H1 (cell line): ENCODE measurements around the gene TRIP13. TPM values are rescaled to one million over a fixed set of nuclear protein-coding genes. Genes with fewer than 3 reads are reported as not detected.

Experiments
- CTCF ChIA-PET: fragments of 300-600 bp; sonication (Branson Sonifier 250); formaldehyde crosslinking; loops from one replicate; lab custom pipeline; 2021; ENCODE audit not compliant: partially characterized antibody; lab: Charles Lee
- POLR2A ChIA-PET: fragments of 300-600 bp; sonication (Branson Sonifier 250); formaldehyde crosslinking; loops from one replicate; lab custom pipeline; 2021; ENCODE audit warnings: inconsistent platforms; ENCODE audit not compliant: partially characterized antibody; lab: Charles Lee
- DNase-seq, 2 experiments: peaks; one replicate each; pipeline versions ENCODE4 v3.0.0 to v3.0.0-alpha.2; 2010 to 2022; ENCODE audit warnings: low spot score in 2 of 2, low read depth in 1 of 2, mixed read lengths in 1 of 2
- FAIRE-seq: peaks from 2 replicates; lab custom pipeline; 2011; peaks lifted over from hg19 to GRCh38; lab: Jason Lieb, UNC
- H2AFZ ChIP-seq: 2 replicates; pipeline ENCODE4 v1.8.1; 2012; ENCODE audit warnings: low read length, inconsistent platforms
- H2AK5ac ChIP-seq: 2 replicates; pipeline ENCODE4 v1.6.1; 2013; ENCODE audit warnings: low read depth, low read length
- H2BK120ac ChIP-seq: replicated peaks from 2 replicates; pipeline ENCODE3; 2013; ENCODE audit warnings: low read depth, low read length, inconsistent platforms
- H2BK12ac ChIP-seq: 2 replicates; pipeline ENCODE4 v1.6.1; 2013; ENCODE audit warnings: low read depth, low read length
- H2BK15ac ChIP-seq: 2 replicates; pipeline ENCODE4 v1.6.1; 2013; ENCODE audit warnings: low read length
- H2BK20ac ChIP-seq: 2 replicates; pipeline ENCODE4 v1.6.1; 2013; ENCODE audit warnings: low read length
- H2BK5ac ChIP-seq: 2 replicates; pipeline ENCODE4 v1.6.1; 2013; ENCODE audit warnings: low read depth, low read length
- H3K14ac ChIP-seq: 2 replicates; pipeline ENCODE4 v1.6.1; 2013; ENCODE audit warnings: inconsistent platforms; ENCODE audit not compliant: insufficient read length
- H3K18ac ChIP-seq: 2 replicates; pipeline ENCODE4 v1.6.1; 2013; ENCODE audit warnings: low read length; ENCODE audit errors: extremely low read depth
- H3K23ac ChIP-seq: 2 replicates; pipeline ENCODE4 v1.6.1; 2013; ENCODE audit warnings: inconsistent platforms; ENCODE audit not compliant: insufficient read length
- H3K23me2 ChIP-seq: 2 replicates; pipeline ENCODE4 v1.6.1; 2013; ENCODE audit warnings: low read depth, low read length
- H3K27ac ChIP-seq: 2 replicates; pipeline ENCODE4 v1.6.1; 2011; ENCODE audit warnings: low read depth, low read length, inconsistent platforms
- H3K27me3 ChIP-seq, 4 experiments: replicated peaks in 1 of 4; 1 replicate in 1 of 4; 2 replicates in 3 of 4; pipeline versions ENCODE4 v1.6.1 to v1.8.1; 2011 to 2013; ENCODE audit warnings: low read length in 3 of 4, mild to moderate bottlenecking in 3 of 4, inconsistent platforms in 2 of 4, mixed read lengths in 2 of 4, moderate library complexity in 1 of 4; ENCODE audit not compliant: control insufficient read depth in 3 of 4, insufficient read depth in 3 of 4; ENCODE audit errors: extremely low read depth in 1 of 4
- H3K36me3 ChIP-seq, 4 experiments: 2 replicates each; pipeline versions ENCODE4 v1.6.1 to v1.8.1; 2011 to 2013; ENCODE audit warnings: mild to moderate bottlenecking in 4 of 4, low read length in 3 of 4, moderate library complexity in 2 of 4, control low read depth in 1 of 4, inconsistent platforms in 1 of 4; ENCODE audit not compliant: insufficient read depth in 4 of 4, control insufficient read depth in 2 of 4
- H3K4ac ChIP-seq: replicated peaks from 2 replicates; pipeline ENCODE3; 2013; ENCODE audit warnings: low read length, low read depth, mixed read lengths, inconsistent platforms; ENCODE audit not compliant: insufficient read length
- H3K4me1 ChIP-seq, 4 experiments: replicated peaks in 1 of 4; 1 replicate in 1 of 4; 2 replicates in 3 of 4; pipeline versions ENCODE4 v1.6.1 to v1.8.1; 2011 to 2013; ENCODE audit warnings: low read length in 3 of 4, inconsistent platforms in 2 of 4, mixed read lengths in 1 of 4; ENCODE audit not compliant: insufficient read depth in 4 of 4, control insufficient read depth in 3 of 4
- H3K4me2 ChIP-seq, 2 experiments: 2 replicates each; pipeline versions ENCODE4 v1.6.1 to v1.8.1; 2011 to 2013; ENCODE audit warnings: low read depth in 2 of 2, low read length in 2 of 2, control low read depth in 1 of 2, inconsistent platforms in 1 of 2, mild to moderate bottlenecking in 1 of 2; ENCODE audit not compliant: insufficient read depth in 1 of 2
- H3K4me3 ChIP-seq, 4 experiments: fragments of 200-600, 300-600 bp in 1 of 4; sonication (generic), shearing (Covaris generic), sonication (Bioruptor Twin) in 1 of 4; 2 replicates each; pipeline versions ENCODE4 v1.5.1 to v1.8.1; 2011 to 2016; ENCODE audit warnings: low read length in 4 of 4, low read depth in 3 of 4, control low read depth in 2 of 4, inconsistent platforms in 2 of 4, mild to moderate bottlenecking in 2 of 4, mixed read lengths in 1 of 4, moderate library complexity in 1 of 4; ENCODE audit not compliant: insufficient read depth in 2 of 4; ENCODE audit errors: extremely low read depth in 1 of 4
- H3K56ac ChIP-seq: replicated peaks from 2 replicates; pipeline ENCODE3; 2013; ENCODE audit warnings: low read depth, mild to moderate bottlenecking, mixed read lengths, low read length, inconsistent platforms; ENCODE audit not compliant: insufficient read length
- H3K79me1 ChIP-seq: 2 replicates; pipeline ENCODE4 v1.6.1; 2013; ENCODE audit warnings: low read depth, low read length, control low read depth
- H3K79me2 ChIP-seq, 2 experiments: 2 replicates each; pipeline versions ENCODE4 v1.6.1 to v1.8.1; 2012 to 2013; ENCODE audit warnings: low read length in 2 of 2, mild to moderate bottlenecking in 2 of 2, inconsistent platforms in 1 of 2; ENCODE audit not compliant: insufficient read depth in 2 of 2, control insufficient read depth in 1 of 2
- H3K9ac ChIP-seq, 4 experiments: replicated peaks in 1 of 4; 1 replicate in 1 of 4; 2 replicates in 3 of 4; pipeline versions ENCODE4 v1.6.1 to v1.8.1; 2011 to 2013; ENCODE audit warnings: low read depth in 3 of 4, low read length in 3 of 4, control low read depth in 2 of 4, mild to moderate bottlenecking in 2 of 4, moderate library complexity in 2 of 4, inconsistent platforms in 1 of 4; ENCODE audit errors: extremely low read depth in 1 of 4
- H3K9me3 ChIP-seq, 2 experiments: 2 replicates each; pipeline versions ENCODE4 v1.6.1 to v1.8.1; 2012 to 2013; ENCODE audit warnings: mild to moderate bottlenecking in 2 of 2, moderate library complexity in 2 of 2, control low read depth in 1 of 2, inconsistent platforms in 1 of 2, low read depth in 1 of 2, low read length in 1 of 2, mixed read lengths in 1 of 2; ENCODE audit not compliant: insufficient read depth in 2 of 2
- H4K20me1 ChIP-seq, 2 experiments: replicated peaks in 1 of 2; 2 replicates each; pipeline versions ENCODE3 to v1.8.1; 2011 to 2013; ENCODE audit warnings: inconsistent platforms in 2 of 2, low read length in 2 of 2, mild to moderate bottlenecking in 1 of 2; ENCODE audit not compliant: insufficient read depth in 2 of 2, control insufficient read depth in 1 of 2
- H4K5ac ChIP-seq: 2 replicates; pipeline ENCODE4 v1.6.1; 2013; ENCODE audit warnings: low read length, low read depth, mixed read lengths, inconsistent platforms; ENCODE audit not compliant: insufficient read length
- H4K8ac ChIP-seq: 2 replicates; pipeline ENCODE4 v1.8.0; 2013; ENCODE audit warnings: mild to moderate bottlenecking, moderate library complexity, low read length, inconsistent platforms; ENCODE audit not compliant: insufficient read depth; ENCODE audit errors: extremely low read depth
- H4K91ac ChIP-seq: replicated peaks from 2 replicates; pipeline ENCODE3; 2013; ENCODE audit warnings: low read length, mixed read lengths, inconsistent platforms; ENCODE audit not compliant: insufficient read length
- BACH1 ChIP-seq: IDR thresholded peaks from 2 replicates; pipeline ENCODE4 v1.6.1; 2012; ENCODE audit warnings: low read length, improper control_type of control experiment
- FOSL1 ChIP-seq: IDR thresholded peaks from 2 replicates; pipeline ENCODE4 v1.6.1; 2011; ENCODE audit warnings: mild to moderate bottlenecking, low read depth, low read length, moderate library complexity; ENCODE audit not compliant: insufficient read depth
- KDM1A ChIP-seq: fragments of 200-600, 300-600 bp; sonication (generic); IDR thresholded peaks from 2 replicates; pipeline ENCODE4 v1.7.1; 2016; ENCODE audit warnings: mild to moderate bottlenecking, low read length, borderline replicate concordance
- RFX5 ChIP-seq: IDR thresholded peaks from 2 replicates; pipeline ENCODE4 v1.6.1; 2011; ENCODE audit warnings: low read depth, low read length, improper control_type of control experiment, borderline replicate concordance
- SP2 ChIP-seq: IDR thresholded peaks from 2 replicates; pipeline ENCODE4 v1.6.1; 2012; ENCODE audit warnings: mild to moderate bottlenecking, low read length, inconsistent platforms
- WGBS, 2 experiments: shearing (Covaris generic) in 1 of 2; methylation state at CpG; one replicate each; pipeline versions ENCODE4 v1.1.6 to v1.1.7; 2013 to 2015; ENCODE audit warnings: low lambda C conversion rate in 2 of 2, mixed read lengths in 2 of 2, inconsistent platforms in 1 of 2, low coverage in 1 of 2, missing lambda C conversion rate in 1 of 2; ENCODE audit not compliant: insufficient replicate concordance in 2 of 2, insufficient coverage in 1 of 2, insufficient read length in 1 of 2; ENCODE audit errors: extremely low coverage in 1 of 2, missing lambda C conversion rate in 1 of 2; 5-methylcytosine and 5-hydroxymethylcytosine counted together
- polyA plus RNA-seq, 7 experiments: library from polyadenylated mRNA; depleted of rRNA in 3 of 7; stranded (reverse) in 5 of 7; unstranded in 2 of 7; fragments of >200 nt in 5 of 7; fragments of 200-250 nt in 2 of 7; gene quantifications; 1 replicate in 5 of 7; 2 replicates in 1 of 7; 4 replicates in 1 of 7; pipeline versions ENCODE4 v1.2.1 to v1.2.3, GENCODE V29; 2011 to 2013; ENCODE audit warnings: missing spikeins in 2 of 7, mixed read lengths in 2 of 7
- total RNA-seq: library from RNA; stranded (reverse); fragmentation: NEBNext Ultra II Directional; extraction: Animal tissue kit (Norgen Biotek cat#: 25700); gene quantifications from 2 replicates; pipeline ENCODE4 v1.2.1, GENCODE V29; 2021
- TF ChIP-seq, protein P1 (sequence below): IDR thresholded peaks from 2 replicates; pipeline ENCODE4 v1.6.1; 2012; ENCODE audit warnings: low read length, inconsistent platforms

TRIP13 gene
- total and polyA plus RNA-seq, 2 of the 8 experiments (the other 6 are each of a cell fraction or from before 2014, with no cell fraction given), result 20.0 to 39.2 TPM

- H4K5ac ChIP-seq, result no peak overlapping the region
- ChIA-PET CTCF (no interaction called here), POLR2A (interaction anchor here (0.8 to 1.8 kb wide), 2 partner anchors 10 to 11 kb away, joined by 3 to 5 read pairs; no protein-coding TSS in a partner anchor)
- TF ChIP-seq FOSL1, result no peak
- no peak for TF ChIP-seq BACH1
- TF ChIP-seq RFX5, result no peak
- TF ChIP-seq, protein P1, sequence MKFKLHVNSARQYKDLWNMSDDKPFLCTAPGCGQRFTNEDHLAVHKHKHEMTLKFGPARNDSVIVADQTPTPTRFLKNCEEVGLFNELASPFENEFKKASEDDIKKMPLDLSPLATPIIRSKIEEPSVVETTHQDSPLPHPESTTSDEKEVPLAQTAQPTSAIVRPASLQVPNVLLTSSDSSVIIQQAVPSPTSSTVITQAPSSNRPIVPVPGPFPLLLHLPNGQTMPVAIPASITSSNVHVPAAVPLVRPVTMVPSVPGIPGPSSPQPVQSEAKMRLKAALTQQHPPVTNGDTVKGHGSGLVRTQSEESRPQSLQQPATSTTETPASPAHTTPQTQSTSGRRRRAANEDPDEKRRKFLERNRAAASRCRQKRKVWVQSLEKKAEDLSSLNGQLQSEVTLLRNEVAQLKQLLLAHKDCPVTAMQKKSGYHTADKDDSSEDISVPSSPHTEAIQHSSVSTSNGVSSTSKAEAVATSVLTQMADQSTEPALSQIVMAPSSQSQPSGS, result no peak
- no peak for TF ChIP-seq SP2
- TF ChIP-seq KDM1A, result no peak
- peaks cover 11% of the 10 kb centered on the region; the same call in 1 of the 2 replicates for H3K23me2 ChIP-seq
- H3K36me3 ChIP-seq, result peaks cover 0 to 5% (median 0%) of the 10 kb centered on the region in 4 experiments; a peak in 3 of 8 replicates
- H4K8ac ChIP-seq, result no peak overlapping the region
- no peaks in the 10 kb centered on the region for H3K9me3 ChIP-seq
- H2AFZ ChIP-seq, result no peak overlapping the region
- H2BK12ac ChIP-seq, result no peak overlapping the region
- DNase-seq (no peak), FAIRE-seq (no peak)
- no peak overlapping the region for H3K4ac ChIP-seq
- no peak overlapping the region for H3K18ac ChIP-seq
- no peak overlapping the region for H2BK15ac ChIP-seq
- no peak overlapping the region for H3K14ac ChIP-seq
- no peak overlapping the region for H3K4me3 ChIP-seq
- peaks cover 4% of the 10 kb centered on the region; the same call in 1 of the 2 replicates for H3K79me1 ChIP-seq
- no peaks in the 10 kb centered on the region for H3K79me2 ChIP-seq
- no peak overlapping the region for H2AK5ac ChIP-seq
- no peak overlapping the region for H3K23ac ChIP-seq
- H3K27me3 ChIP-seq, result no peaks in the 10 kb centered on the region
- 98% methylated on average over 5 of the region's 5 CpGs; no CpG with 5 or more reads in 1 of the 2 experiments for WGBS, 2 experiments
- H3K27ac ChIP-seq, result no peak overlapping the region
- H3K4me2 ChIP-seq, result no peak overlapping the region
- H2BK20ac ChIP-seq, result no peak overlapping the region
- H2BK120ac ChIP-seq, result no peak overlapping the region
- H3K4me1 ChIP-seq, result peaks cover 0 to 3% (median 0%) of the 10 kb centered on the region in 4 experiments; a peak in 1 of 7 replicates
- H4K91ac ChIP-seq, result no peak overlapping the region
- peaks cover 0 to 12% of the 10 kb centered on the region in 2 experiments for H4K20me1 ChIP-seq
- H3K9ac ChIP-seq, result no peak overlapping the region
- no peak overlapping the region for H3K56ac ChIP-seq
- no peak overlapping the region for H2BK5ac ChIP-seq
Observed at GRCh38 chr5:852018-852417, 40.7 kb upstream of the TRIP13 start.
